Endothelial cell of umbilical vein (primary cell): Measurements from ENCODE around the gene ADRM1.

ENCODE experiments used
- CTCF ChIP-seq, 2 donors: IDR thresholded peaks; 1 replicate in 1 of 2; 2 replicates in 1 of 2; pipeline ENCODE4 v1.5.1; 2011; ENCODE audit warnings: low read length in 2 of 2, mild to moderate bottlenecking in 2 of 2, moderate library complexity in 2 of 2, control low read depth in 1 of 2, inconsistent platforms in 1 of 2, low read depth in 1 of 2; ENCODE audit not compliant: insufficient read depth in 1 of 2; ENCODE audit errors: extremely low read depth in 1 of 2
- EZH2 ChIP-seq: IDR thresholded peaks from 2 replicates; pipeline ENCODE4 v1.6.1; 2012; ENCODE audit warnings: borderline replicate concordance, low read depth, mild to moderate bottlenecking, moderate library complexity, low read length, inconsistent platforms; ENCODE audit not compliant: severe bottlenecking
- POLR2A ChIP-seq: IDR thresholded peaks from 2 replicates; pipeline ENCODE4 v1.6.1; 2012; ENCODE audit warnings: low read depth, mild to moderate bottlenecking, control low read depth, low read length
- POLR2AphosphoS5 ChIP-seq: IDR thresholded peaks from 2 replicates; pipeline ENCODE4 v1.6.1; 2012; ENCODE audit warnings: low read depth, mild to moderate bottlenecking, control low read depth, low read length, moderate library complexity; ENCODE audit not compliant: insufficient read depth

GRCh38 chr20:62254021-62254724 lies 48.6 kb upstream of the ADRM1 start:
- no peak for TF ChIP-seq POLR2A
- no peak for TF ChIP-seq CTCF (IDR thresholded peaks at IDR 0.05; ENCODE audit: extremely low read depth in 1 of 2, insufficient read depth in 1 of 2, low read depth in 1 of 2, low read length in 2 of 2)
- TF ChIP-seq POLR2AphosphoS5: no peak
- no peak for TF ChIP-seq EZH2
